ENCODE measurements around the gene LCMT2. TPM values are rescaled to one million over a fixed set of nuclear protein-coding genes. Genes with fewer than 3 reads are reported as not detected.

The LCMT2 gene
- total and polyA plus RNA-seq, 7 donors = 2.3 to 5.4 (median 3.3) TPM

DNA sequence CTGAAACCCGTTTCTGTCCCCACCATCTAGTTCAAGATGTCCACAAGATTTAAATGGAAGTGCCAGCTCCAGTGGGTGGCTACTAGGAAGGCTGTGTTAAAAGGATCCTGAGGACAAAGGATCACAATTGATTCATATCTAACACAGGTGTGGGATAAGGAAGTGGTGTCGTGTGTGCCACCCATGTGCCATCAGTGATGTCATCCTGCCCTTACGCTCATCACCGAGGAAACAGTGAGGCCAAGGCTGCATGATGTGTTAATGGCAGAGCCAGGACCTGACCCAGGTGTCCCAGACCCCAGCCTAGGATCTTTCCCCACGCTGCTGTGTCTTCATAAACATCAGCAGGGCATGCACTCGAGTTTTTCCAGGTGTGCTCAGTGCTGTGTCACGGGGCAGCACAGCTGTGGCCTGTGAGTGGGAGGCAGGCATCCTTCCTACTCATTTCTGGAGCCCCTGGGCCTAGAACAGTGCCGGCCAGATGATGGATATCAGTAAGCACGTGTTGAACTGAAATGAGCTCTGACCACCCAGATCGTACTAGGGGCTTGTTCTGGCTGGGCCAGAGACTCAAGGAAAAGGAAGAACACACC lies 53.0 kb downstream of the LCMT2 start:
- Histone ChIP-seq H3K9me3 (no peaks in the 10 kb centered on the region), H3K36me3 (no peaks in the 10 kb centered on the region), H3K4me1 (no peaks in the 10 kb centered on the region), H3K27me3 (peaks cover 0 to 9% (median 0%) of the 10 kb centered on the region in 3 donors), H3K4me3 (no peak overlapping the region), H3K27ac (no peak overlapping the region)
- intact Hi-C loops (cut with DNase I) = no loop called here
- no peak for DNase-seq
- TF ChIP-seq CTCF (IDR thresholded peaks at IDR 0.05) (no peak), EP300 (IDR thresholded peaks at IDR 0.05) (no peak), POLR2AphosphoS5 (IDR thresholded peaks at IDR 0.05) (no peak), POLR2A (IDR thresholded peaks at IDR 0.05) (no peak)
- WGBS, 2 donors = 66 to 71% methylated on average over 10 of the region's 10 CpGs

- no peak for DNase-seq
- 78 to 81% methylated on average over 12 of the region's 12 CpGs for WGBS, 2 donors
- H3K36me3 ChIP-seq = no peaks in the 10 kb centered on the region
- H3K4me1 ChIP-seq = no peaks in the 10 kb centered on the region
- no peak overlapping the region for H3K4me3 ChIP-seq
- no peak for TF ChIP-seq POLR2A (IDR thresholded peaks at IDR 0.05)
- TF ChIP-seq POLR2AphosphoS5 (IDR thresholded peaks at IDR 0.05) = no peak
- no peak for TF ChIP-seq CTCF (IDR thresholded peaks at IDR 0.05)
- no peak for TF ChIP-seq EP300 (IDR thresholded peaks at IDR 0.05)
- no peak overlapping the region for H3K27ac ChIP-seq
- intact Hi-C loops (cut with DNase I) = no loop called here
- peaks cover 0 to 3% (median 0%) of the 10 kb centered on the region in 4 donors for H3K9me3 ChIP-seq
- H3K27me3 ChIP-seq = peaks cover 0 to 9% (median 0%) of the 10 kb centered on the region in 3 donors
Observed at GRCh38 chr15:43276563-43277200, 53.7 kb downstream of the LCMT2 start.

- intact Hi-C loops (cut with DNase I) = no loop called here
- no peak for DNase-seq
- WGBS, 2 donors = 58 to 71% methylated on average over 15 of the region's 15 CpGs
- no peak overlapping the region for H3K4me3 ChIP-seq
- H3K36me3 ChIP-seq = no peaks in the 10 kb centered on the region
- peaks cover 0 to 3% (median 0%) of the 10 kb centered on the region in 4 donors for H3K9me3 ChIP-seq
- no peak overlapping the region for H3K27ac ChIP-seq
- H3K27me3 ChIP-seq = peaks cover 0 to 9% (median 0%) of the 10 kb centered on the region in 3 donors
- TF ChIP-seq EP300 (IDR thresholded peaks at IDR 0.05) = no peak
- no peak for TF ChIP-seq POLR2A (IDR thresholded peaks at IDR 0.05)
- TF ChIP-seq CTCF (IDR thresholded peaks at IDR 0.05) = no peak
- no peaks in the 10 kb centered on the region for H3K4me1 ChIP-seq
Observed at GRCh38 chr15:43275740-43276562, 54.4 kb downstream of the LCMT2 start.

GRCh38 chr15:43274136-43274535 lies 56.2 kb downstream of the LCMT2 start:
- Histone ChIP-seq H3K4me3 (no peak overlapping the region), H3K27me3 (peaks cover 0 to 20% (median under 1%) of the 10 kb centered on the region in 3 donors), H3K27ac (no peak overlapping the region), H3K4me1 (no peaks in the 10 kb centered on the region), H3K36me3 (no peaks in the 10 kb centered on the region), H3K9me3 (peaks cover 0 to 3% (median 0%) of the 10 kb centered on the region in 4 donors)
- DNase-seq = no peak
- TF ChIP-seq POLR2AphosphoS5 (IDR thresholded peaks at IDR 0.05) = no peak
- no peak for TF ChIP-seq CTCF (IDR thresholded peaks at IDR 0.05)
- no peak for TF ChIP-seq POLR2A (IDR thresholded peaks at IDR 0.05)
- TF ChIP-seq EP300 (IDR thresholded peaks at IDR 0.05) = no peak
- 62 to 70% methylated on average over 9 of the region's 9 CpGs for WGBS, 2 donors
- intact Hi-C loops (cut with DNase I) = no loop called here

Other genes with a start within 250 kb of the LCMT2 start
- 10 to 100 TPM; 35.3 to 44.7 (median 41.9) TPM for gene UBR1, start 224.5 kb downstream of the LCMT2 start, total RNA-seq
- gene UBR1, start 224.5 kb downstream of the LCMT2 start, polyA plus RNA-seq = 1 to 10 TPM; 2.4 to 9.4 (median 3.7) TPM
- gene TMEM62, start 197.0 kb downstream of the LCMT2 start, total RNA-seq = 10 to 100 TPM; 26.6 to 35.2 (median 33.2) TPM
- gene TMEM62, start 197.0 kb downstream of the LCMT2 start, polyA plus RNA-seq = 10 to 100 TPM; 10.2 to 27.4 (median 10.8) TPM
- 10 to 100 TPM; 39.1 to 80.5 (median 49.8) TPM for gene CCNDBP1, start 145.2 kb downstream of the LCMT2 start, total RNA-seq
- gene CCNDBP1, start 145.2 kb downstream of the LCMT2 start, polyA plus RNA-seq = 100 to 1,000 TPM in 1 of 3 donors, 10 to 100 TPM in 2; 52.1 to 109 (median 95.5) TPM
- gene EPB42, start 109.6 kb downstream of the LCMT2 start, total RNA-seq = not detected
- under 1 TPM in 1 of 3 donors, not detected in 2; 0.06 TPM for gene EPB42, start 109.6 kb downstream of the LCMT2 start, polyA plus RNA-seq
- under 1 TPM in 1 of 4 donors, not detected in 3; 0.28 TPM for gene TGM5, start 63.6 kb downstream of the LCMT2 start, total RNA-seq
- gene TGM5, start 63.6 kb downstream of the LCMT2 start, polyA plus RNA-seq = not detected
- not detected for gene TGM7, start 28.3 kb downstream of the LCMT2 start, total RNA-seq
- not detected for gene TGM7, start 28.3 kb downstream of the LCMT2 start, polyA plus RNA-seq
- gene ZSCAN29, start 40.5 kb upstream of the LCMT2 start, total RNA-seq = 10 to 100 TPM; 14.6 to 19.7 (median 19.7) TPM
- 10 to 100 TPM in 1 of 3 donors, 1 to 10 TPM in 2; 6.0 to 11.1 (median 6.9) TPM for gene ZSCAN29, start 40.5 kb upstream of the LCMT2 start, polyA plus RNA-seq
- 10 to 100 TPM; 10.2 to 14.6 (median 12.1) TPM for gene TUBGCP4, start 40.5 kb upstream of the LCMT2 start, total RNA-seq
- 10 to 100 TPM in 1 of 3 donors, 1 to 10 TPM in 2; 1.8 to 11.2 (median 2.5) TPM for gene TUBGCP4, start 40.5 kb upstream of the LCMT2 start, polyA plus RNA-seq
- 10 to 100 TPM; 38.3 to 63.4 (median 41.1) TPM for gene TP53BP1, start 162.6 kb upstream of the LCMT2 start, total RNA-seq
- gene TP53BP1, start 162.6 kb upstream of the LCMT2 start, polyA plus RNA-seq = 10 to 100 TPM in 1 of 3 donors, 1 to 10 TPM in 2; 1.8 to 13.5 (median 6.6) TPM
- 10 to 100 TPM; 25.2 to 61.2 (median 32.3) TPM for gene MAP1A, start 187.0 kb upstream of the LCMT2 start, total RNA-seq
- 1 to 10 TPM in 2 of 3 donors, under 1 TPM in 1; 0.23 to 4.8 (median 1.2) TPM for gene MAP1A, start 187.0 kb upstream of the LCMT2 start, polyA plus RNA-seq